HTR-8/SVneo (cell line): ENCODE data around the gene TXLNB.
"Not testable (repeated sequence)": the region's sequence is repeated elsewhere in the genome, so short reads cannot be mapped to it uniquely, and the experiment has no call there.

ENCODE experiments used
- DNase-seq: peaks from one replicate; pipeline ENCODE4 v3.0.0; 2011; ENCODE audit warnings: low spot score, mixed read lengths; ENCODE audit not compliant: insufficient read length
- FAIRE-seq: peaks from 2 replicates; lab custom pipeline; 2011; peaks lifted over from hg19 to GRCh38; lab: Jason Lieb, UNC

The TXLNB gene

GRCh38 chr6:139242457-139243240 lies 49.1 kb downstream of the TXLNB start:
- FAIRE-seq = no peak
- no peak for DNase-seq

GRCh38 chr6:139240161-139241010 lies 51.4 kb downstream of the TXLNB start:
- no peak for DNase-seq

DNA sequence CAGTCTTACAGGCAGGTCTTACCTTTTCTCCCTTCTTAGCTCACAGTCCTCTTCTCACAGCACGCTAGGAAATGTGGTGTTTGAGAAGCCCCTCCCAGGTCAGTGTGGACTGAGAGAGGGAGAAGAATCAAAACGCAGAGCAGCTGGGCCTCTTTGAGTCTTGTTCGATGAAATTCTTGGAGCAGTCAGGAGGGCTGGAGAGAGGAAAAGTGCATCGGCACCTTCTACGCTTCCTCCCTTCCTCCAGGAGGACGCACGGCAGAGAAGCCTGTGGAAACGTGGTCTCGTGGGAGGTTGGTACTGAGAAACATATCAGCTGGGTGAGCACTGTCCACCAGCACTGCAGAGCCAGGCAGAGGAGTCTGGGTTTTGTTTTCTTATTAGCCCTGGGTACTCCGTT lies 52.7 kb downstream of the TXLNB start:
- DNase-seq (no peak), FAIRE-seq (no peak)

More at GRCh38 chr6:139240161-139241010, 51.4 kb downstream of the TXLNB start:
- no peak for FAIRE-seq

- DNase-seq (no peak), FAIRE-seq (no peak)
Measured at GRCh38 chr6:139236105-139236504, 55.7 kb downstream of the TXLNB start.

- no peak for DNase-seq
- FAIRE-seq = no peak
Measured at GRCh38 chr6:139235661-139236060, 56.1 kb downstream of the TXLNB start.

- DNase-seq, FAIRE-seq: not testable (repeated sequence)
Measured at GRCh38 chr6:139234193-139234592, 57.6 kb downstream of the TXLNB start.

- FAIRE-seq (no peak), DNase-seq (no peak)
Measured at GRCh38 chr6:139231206-139231605, 60.6 kb downstream of the TXLNB start.

DNA sequence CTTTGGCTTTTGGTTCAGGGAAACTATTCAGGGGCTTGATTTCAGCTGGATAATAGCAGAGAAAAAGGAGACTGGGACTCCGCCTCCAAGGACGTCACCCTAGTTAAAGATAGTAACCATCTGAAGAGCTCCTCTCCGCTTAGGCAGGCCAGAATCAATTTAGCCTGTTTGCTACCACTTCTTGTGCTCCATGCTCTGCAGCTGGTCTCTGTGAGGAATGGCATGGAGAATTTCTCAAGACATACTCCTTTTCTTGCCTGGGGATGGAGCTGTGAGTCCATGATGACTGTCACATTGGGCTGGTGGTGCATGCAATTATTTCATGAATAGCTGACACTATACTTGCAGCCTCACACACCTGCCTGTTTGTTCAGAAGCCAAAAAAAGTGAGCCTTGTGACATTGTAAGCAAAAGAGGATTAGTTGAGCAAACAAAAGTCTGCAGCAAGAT lies 61.4 kb downstream of the TXLNB start:
- DNase-seq (no peak), FAIRE-seq (no peak)

GRCh38 chr6:139228387-139228786 lies 63.4 kb downstream of the TXLNB start:
- not testable (repeated sequence) for DNase-seq, FAIRE-seq

GRCh38 chr6:139219746-139220145 lies 72.1 kb downstream of the TXLNB start:
- FAIRE-seq (no peak), DNase-seq (no peak)

DNA sequence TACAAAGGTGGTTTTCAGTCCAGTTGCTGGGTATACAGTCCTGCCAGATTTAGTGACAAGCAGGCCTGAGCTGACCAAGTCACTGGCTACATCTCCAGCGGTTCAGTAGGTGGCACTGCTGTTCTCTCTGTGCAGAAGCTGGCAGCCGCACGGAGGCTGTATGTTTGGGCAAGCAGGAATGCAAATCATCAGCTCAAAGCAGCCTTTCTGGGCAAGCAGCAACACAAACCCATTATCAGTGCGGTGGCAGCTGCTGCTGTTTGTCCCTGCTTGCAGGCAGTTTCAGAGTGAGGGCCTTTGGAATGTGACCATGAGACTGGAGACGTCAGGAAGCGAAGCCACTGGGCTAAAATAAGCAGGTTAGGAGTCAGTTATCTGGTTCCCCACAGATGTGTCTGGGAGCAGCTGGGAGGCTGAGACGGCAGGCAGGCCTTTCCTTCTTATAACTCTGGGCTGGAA lies 72.5 kb downstream of the TXLNB start:
- peak; percentile 91 for FAIRE-seq

GRCh38 chr6:139212460-139212859 lies 79.3 kb downstream of the TXLNB start:
- FAIRE-seq, DNase-seq: not testable (repeated sequence)

More for the DNA sequence above, 72.5 kb downstream of the TXLNB start:
- DNase-seq = peak; percentile 73

GRCh38 chr6:139210766-139211165 lies 81.0 kb downstream of the TXLNB start:
- not testable (repeated sequence) for FAIRE-seq, DNase-seq

DNA sequence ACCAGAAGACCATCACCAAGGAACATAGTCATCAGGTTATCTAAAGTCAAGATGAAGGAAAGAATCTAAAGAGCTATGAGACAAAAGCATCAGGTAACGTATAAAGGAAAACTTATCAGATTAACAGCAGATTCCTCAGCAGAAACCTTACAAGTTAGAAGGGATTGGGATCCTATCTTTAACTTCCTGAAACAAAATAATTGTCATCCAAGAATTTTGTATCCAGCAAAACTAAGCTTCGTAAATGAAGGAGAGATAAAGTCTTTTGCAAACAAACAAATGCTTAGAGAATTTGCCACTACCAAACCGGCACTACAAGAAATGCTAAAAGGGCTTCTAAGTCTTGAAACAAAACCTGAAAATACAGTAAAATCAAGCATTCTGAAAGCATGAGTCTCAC lies 86.0 kb downstream of the TXLNB start:
- no peak for FAIRE-seq

GRCh38 chr6:139204978-139205377 lies 86.8 kb downstream of the TXLNB start:
- FAIRE-seq = no peak
- no peak for DNase-seq

More for the DNA sequence above, 86.0 kb downstream of the TXLNB start:
- DNase-seq = no peak

- FAIRE-seq (no peak), DNase-seq (no peak)
Measured at GRCh38 chr6:139201378-139201777, 90.4 kb downstream of the TXLNB start.

GRCh38 chr6:139198529-139199288 lies 93.1 kb downstream of the TXLNB start:
- FAIRE-seq (no peak), DNase-seq (no peak)

DNA sequence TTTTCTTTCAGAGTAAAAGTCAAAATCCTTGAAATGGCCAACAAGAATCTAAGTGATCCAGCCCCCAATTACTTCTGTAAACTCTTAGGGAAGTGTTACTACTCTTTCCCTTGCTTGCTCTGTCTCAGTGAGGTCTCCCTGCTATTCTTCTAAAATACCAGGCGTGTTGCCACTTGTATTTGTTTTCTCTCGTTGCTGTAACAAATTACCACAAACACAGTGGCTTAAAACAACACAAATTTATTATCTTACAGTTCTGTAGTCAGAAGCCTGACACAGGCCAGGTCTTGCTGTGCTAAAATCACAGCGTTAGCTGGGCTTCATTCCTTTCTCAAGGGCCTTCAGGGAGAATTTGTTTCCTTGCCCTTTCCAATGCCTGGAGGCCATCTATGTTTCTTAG lies 97.1 kb downstream of the TXLNB start:
- FAIRE-seq (no peak), DNase-seq (no peak)
